Suppressor macrophage (primary cell): ENCODE measurements around the gene MRPL53.
"Not testable (repeated sequence)": the region's sequence is repeated elsewhere in the genome, so short reads cannot be mapped to it uniquely, and the experiment has no call there.

Experiments
- DNase-seq, 4 experiments: peaks; one replicate each; pipeline ENCODE4 v3.0.0-alpha.2; 2020 to 2022

MRPL53 gene

GRCh38 chr2:74481961-74482800 lies 9.7 kb upstream of the MRPL53 start:
- DNase-seq, result peak in 3 of 4 experiments; percentile 67 to 82 (median 77)

- DNase-seq, result peak; percentile 52 to 77 (median 74)
These were observed 9.0 kb upstream of the MRPL53 start for GRCh38 chr2:74481431-74481830.

DNA sequence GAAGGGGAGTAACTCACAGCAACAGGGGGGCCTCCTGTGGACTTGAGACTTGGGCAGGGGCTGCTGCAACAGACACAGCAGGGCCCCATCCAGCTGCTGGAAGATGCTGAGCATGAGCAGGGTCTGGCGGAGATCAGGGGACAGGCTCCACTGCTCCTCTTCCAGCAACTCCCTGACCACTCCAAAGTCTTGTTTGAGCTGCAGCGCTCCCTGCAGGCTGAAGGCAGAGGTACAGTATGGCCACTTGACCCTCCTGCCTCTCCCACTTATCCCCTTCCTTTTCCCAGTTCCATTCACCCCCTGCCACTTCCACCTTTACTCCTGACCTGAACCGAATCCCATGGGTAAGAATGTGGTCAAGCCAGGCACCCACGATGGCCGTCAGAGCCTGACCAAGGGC lies 2.4 kb upstream of the MRPL53 start:
- DNase-seq, result peak in 1 of 4 experiments; percentile 19

DNA sequence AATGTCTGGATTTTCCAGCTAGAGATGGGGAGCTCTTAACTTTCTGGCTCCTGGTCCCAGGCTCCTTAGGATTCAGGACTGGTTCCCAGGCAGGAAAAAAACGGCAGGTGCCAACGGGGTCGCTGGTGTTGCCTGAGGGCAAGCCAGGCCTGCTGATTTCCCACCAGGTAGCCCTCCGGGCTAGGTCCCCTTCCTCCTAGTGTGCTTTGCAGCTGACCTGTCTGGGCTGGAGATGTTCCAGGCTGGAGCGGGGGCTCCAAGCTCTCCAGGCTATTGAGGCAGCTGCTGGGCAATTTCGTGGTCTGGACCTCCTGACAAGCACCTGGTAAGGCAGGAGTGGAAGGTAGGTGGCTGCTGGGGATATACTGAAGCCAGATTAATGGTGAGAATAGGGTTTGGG lies 2.0 kb upstream of the MRPL53 start:
- DNase-seq, result no peak

DNA sequence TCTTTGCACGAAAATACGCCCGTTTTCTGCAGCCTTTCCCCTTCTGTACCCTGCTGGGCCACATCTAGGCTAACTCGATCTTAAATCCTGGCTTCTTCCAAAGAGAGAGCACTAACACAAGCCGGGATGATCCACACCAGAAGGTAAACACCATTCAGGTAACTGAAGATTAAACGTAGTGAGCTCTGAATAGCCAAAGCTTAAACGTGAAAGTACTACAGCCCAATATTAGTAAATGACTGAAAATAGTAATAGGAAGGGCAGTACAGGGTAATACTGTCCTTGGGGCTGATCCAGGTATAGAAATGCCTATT lies 422 bp upstream of the MRPL53 start:
- DNase-seq, result no peak

GRCh38 chr2:74471332-74472065 lies 981 bp downstream of the MRPL53 start:
- DNase-seq, result peak in 1 of 4 experiments; percentile 6

DNA sequence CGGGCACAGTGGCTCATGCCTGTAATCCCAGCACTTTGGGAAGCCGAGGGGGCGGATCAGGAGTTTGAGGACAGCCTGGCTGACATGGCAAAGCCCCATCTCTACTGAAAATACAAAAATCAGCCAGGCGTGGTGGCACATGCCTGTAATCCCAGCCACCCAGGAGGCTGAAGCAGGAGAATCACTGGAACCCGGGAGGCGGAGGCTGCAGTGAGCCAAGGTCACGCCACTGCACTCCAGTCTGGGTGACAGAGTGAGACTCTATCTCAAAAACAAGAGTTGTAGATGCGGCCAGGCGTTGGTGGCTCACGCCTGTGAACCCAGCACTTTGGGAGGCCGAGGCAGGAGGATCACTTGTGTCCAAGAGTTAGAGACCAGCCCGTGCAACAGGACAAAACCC lies 1.7 kb downstream of the MRPL53 start:
- DNase-seq, result not testable (repeated sequence)

- DNase-seq, result no peak
These were observed 8.1 kb downstream of the MRPL53 start for GRCh38 chr2:74464406-74464805.

GRCh38 chr2:74462786-74463105 lies 9.7 kb downstream of the MRPL53 start:
- DNase-seq, result no peak

DNA sequence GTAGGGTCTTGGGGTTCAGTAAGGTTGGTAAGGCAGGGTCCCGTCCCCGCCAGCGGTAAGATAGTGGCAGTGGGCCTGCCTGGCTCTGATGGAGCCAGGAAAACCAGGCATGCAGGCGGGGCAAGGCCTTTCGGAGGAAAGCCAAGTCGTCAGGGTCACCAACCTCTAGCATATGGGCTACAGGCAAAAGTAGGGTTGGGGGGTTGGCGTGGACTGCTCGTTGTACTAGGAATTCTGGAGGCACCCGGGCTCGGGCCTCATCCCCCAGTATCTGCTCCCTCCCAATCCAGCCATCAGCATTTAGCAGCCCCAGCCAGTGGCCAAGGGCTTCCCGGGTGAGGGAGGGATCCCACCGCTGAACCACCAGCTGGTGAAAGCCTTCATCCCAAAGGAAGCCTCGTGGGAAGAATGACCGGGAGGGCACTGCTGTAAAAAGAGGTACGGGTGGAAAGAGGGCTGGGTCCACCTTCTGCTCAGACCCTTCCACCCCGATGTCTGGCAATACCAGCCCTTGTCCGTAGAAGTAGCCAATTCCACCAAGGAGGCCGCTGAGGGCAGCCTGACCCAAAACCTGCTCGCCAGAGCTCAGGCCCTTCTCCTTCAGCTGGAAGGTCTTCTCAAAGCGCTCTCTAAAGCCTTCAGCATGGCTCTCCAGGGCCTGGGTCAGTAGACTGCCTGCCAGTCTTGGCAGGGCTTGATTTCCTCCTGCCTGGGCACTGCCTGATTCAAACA lies 10.3 kb downstream of the MRPL53 start:
- no peak for DNase-seq

DNA sequence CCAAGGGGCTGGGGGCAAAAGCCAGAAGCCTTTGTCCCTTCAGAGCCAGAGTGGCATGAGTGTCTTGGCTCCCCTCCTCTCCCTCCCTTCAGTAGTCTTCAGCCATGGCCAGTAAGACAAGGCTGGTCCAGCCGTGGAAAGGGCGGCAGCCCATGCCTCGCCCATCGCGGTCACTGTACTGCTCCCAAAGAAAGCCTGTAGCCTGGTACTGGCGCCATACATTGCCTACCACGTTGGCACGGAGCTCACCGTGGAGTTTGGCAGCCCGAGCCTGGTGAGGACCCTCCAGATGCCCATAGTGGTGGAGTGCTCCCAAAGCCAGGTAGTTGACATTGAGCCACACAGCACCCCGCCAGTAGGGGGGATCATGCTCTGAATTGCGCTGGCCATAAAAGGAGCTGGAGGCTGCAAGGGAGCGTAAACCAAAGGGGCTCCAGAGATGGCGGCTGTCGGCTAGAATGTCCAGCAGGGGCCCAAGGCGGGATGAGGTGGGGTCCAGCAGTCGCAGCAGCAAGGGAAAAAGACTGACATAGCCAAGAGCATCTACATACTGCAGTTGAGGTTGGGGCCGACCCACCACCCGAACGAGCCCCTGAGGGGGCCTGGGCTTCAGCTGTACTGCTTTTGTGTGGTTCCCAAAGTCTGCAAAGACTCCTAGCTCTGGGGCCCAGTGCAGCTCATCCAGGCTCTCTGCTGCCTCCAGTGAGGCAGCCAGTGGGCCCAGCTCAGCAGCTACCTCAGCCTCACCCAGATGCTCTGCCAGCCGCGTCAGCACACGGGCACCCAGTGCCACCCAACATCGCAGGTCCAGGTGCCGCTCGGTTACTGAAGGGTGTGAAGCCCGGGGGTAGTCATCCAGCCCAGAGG lies 11.1 kb downstream of the MRPL53 start:
- no peak for DNase-seq

GRCh38 chr2:74460187-74460586 lies 12.3 kb downstream of the MRPL53 start:
- not testable (repeated sequence) for DNase-seq

DNA sequence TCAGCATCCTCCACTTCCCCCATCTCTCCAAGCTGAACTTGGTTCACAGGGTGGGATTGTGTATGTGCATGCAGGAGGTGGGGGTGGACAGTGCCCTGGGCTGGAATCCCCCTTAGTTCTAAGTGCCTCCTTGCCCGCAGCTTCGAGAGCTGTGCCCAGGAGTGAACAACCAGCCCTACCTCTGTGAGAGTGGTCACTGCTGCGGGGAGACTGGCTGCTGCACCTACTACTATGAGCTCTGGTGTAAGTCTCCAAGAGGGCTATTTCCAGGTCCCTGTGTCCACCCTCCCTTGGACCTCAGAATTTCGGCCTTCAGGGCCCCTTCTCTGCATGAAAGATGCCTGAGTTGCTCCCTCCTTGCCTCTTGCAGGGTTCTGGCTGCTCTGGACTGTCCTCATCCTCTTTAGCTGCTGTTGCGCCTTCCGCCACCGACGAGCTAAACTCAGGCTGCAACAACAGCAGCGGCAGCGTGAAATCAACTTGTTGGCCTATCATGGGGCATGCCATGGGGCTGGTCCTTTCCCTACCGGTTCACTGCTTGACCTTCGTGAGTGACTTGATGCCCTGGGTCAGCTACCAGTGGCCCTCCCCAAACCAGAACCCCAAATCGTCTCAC lies 12.9 kb downstream of the MRPL53 start:
- DNase-seq, result not testable (repeated sequence)

DNA sequence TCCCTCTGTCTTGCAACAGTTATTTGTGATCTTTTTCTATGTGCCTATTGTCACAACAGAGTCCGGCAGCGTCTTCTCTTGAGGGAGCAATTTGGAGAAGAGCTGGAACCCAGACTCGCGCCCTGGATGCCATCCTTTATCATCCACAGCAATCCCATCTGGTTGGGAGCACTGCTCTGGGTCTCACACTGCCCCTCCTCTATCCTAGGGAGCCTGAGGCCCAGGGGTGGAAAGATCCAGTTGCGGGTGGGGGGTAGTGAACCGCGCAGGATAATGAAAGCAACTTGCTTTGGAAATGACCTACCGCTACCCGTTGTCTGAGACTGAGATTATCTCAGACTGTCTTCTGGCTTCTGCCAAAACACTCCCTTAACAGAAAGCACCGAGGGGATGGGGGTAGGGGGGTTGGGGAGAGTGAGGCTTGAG lies 13.5 kb downstream of the MRPL53 start:
- no peak for DNase-seq

- peak; percentile 99 to 100 (median 100) for DNase-seq
These were observed 14.1 kb downstream of the MRPL53 start, which contains the start of gene WBP1 for GRCh38 chr2:74458132-74458937. TSS of gene WBP1 (plus strand) at chr2:74458438. CDS start at chr2:74458603, 165 bp downstream.

DNA sequence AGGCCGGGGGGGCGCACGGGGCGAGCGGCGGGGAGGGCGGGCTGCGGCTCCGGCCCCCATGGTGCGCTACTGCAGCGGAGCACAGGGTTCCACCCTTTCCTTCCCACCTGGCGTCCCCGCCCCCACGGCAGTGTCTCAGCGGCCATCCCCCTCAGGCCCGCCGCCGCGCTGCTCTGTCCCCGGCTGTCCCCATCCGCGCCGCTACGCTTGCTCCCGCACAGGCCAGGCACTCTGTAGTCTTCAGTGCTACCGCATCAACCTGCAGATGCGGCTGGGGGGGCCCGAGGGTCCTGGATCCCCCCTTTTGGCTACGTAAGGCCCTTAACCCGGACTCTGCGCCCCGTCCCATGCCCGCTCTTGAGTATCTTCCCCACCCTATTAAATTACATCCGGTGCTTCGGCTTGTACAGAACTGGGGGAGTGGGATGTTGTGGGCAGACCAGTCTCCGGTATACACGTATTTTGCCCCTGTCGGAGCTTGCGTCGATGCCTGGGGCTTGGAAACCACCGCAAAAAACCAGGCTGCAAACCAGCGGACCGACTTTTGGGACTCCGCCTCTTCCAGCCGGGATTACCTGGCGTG lies 14.8 kb downstream of the MRPL53 start:
- DNase-seq, result peak in 2 of 4 experiments; percentile 36 to 62

DNA sequence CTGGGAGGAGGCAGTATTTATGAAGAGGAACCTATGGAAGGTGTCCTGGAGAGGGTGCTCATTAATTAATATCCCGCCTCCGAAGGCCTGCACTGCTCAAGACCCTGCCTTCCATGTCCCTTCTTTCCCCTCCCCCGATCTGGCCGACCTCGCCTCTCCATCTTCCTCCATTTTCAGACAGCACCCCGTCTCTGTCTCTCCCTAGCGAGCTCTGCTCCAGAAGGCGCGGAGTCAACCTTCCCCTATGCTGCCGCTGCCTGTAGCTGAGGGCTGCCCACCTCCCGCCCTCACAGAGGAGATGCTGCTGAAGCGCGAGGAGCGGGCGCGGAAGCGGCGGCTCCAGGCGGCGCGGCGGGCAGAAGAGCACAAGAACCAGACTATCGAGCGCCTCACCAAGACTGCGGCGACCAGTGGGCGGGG lies 15.3 kb downstream of the MRPL53 start:
- peak in 1 of 4 experiments; percentile 43 for DNase-seq

DNA sequence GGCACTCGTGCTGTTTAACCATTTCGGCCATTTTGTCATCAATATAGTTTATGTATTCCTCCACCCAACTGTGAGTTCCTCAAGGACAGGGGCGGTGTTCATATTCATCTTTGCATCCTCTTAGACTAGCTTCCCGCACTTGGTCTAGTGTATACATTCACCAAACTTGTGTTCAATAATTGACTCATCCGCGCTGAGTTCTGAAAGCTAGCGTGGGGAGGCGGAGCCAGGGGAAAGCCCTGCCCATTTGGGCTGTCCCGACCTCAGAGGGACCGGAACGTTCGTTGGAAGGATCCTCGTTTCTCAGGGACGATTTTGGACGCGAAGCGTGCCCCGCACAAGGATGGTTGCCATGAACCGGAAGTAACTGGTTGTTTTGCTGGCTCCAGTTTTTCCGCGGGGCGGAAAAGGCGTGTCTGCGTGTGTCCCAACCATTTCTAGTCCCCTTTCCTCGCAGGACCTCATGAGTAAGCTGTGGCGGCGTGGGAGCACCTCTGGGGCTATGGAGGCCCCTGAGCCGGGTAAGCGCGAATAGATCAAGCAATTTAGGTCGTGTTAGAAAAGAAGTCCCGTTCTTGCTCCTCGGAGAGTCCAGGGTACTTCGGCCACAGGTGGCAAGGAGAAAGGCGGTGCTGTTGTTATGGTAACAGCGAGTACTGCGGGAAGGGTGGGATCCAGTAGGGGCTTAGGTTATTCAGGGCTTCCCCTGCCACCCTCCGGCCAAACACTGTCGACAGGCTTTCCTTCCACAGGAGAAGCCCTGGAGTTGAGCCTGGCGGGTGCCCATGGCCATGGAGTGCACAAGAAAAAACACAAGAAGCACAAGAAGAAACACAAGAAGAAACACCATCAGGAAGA lies 17.6 kb downstream of the MRPL53 start, which contains the start of gene INO80B:
Gene INO80B (plus strand): TSS at position 434 of the 858 bp plus-strand sequence. CDS start 30 bp downstream, at position 464.
- DNase-seq, result peak; percentile 97 to 99 (median 98)

DNA sequence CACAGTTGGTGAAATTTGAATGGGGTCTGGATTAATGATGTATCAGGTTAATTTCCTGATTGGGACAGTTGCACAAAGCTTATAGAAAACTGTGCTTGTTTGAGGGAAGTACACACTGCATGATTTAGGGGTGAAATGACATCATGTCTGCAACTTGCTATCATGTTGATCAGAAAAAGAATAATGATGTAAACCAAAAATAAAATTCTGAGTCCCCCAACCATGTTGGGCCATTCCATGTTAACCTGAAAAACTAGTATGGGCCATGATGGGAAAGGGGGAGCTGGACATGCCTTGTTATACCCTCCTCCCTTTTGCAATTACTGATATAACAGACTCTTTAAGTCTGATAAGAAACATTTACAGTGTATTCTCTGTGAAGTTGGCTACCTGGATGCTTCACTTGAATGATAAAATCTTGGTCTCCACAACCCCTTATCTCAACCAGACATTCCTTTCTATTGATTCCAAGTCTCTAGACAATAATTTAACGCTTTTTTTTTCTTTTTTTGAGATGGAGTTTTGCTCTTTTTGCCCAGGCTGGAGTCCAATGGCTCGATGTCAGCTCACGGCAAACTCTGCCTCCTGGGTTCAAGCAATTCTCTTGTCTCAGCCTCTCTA lies 21.8 kb downstream of the MRPL53 start:
- no peak for DNase-seq
